GM19395 (cell line): ENCODE results near the gene DHCR7.

Experiments used
- ATAC-seq: cut with Tn5 transposase; IDR thresholded peaks from one replicate; pipeline ENCODE4 v1.9.1; 2021; ENCODE audit warnings: mild to moderate bottlenecking, moderate library complexity; ENCODE audit not compliant: unreplicated experiment

DHCR7 gene

GRCh38 chr11:71448257-71449171 is at the start of gene DHCR7:
Gene DHCR7, minus strand, starts transcription at chr11:71448393. Its CDS starts 3,441 bp downstream, at chr11:71444952.
- ATAC-seq, result peak; percentile 80

GRCh38 chr11:71496421-71496820 is 48.2 kb upstream of the DHCR7 start:
- no peak for ATAC-seq

GRCh38 chr11:71495286-71496230 is 47.4 kb upstream of the DHCR7 start:
- no peak for ATAC-seq

- no peak for ATAC-seq
Measured at GRCh38 chr11:71491940-71492339, 43.7 kb upstream of the DHCR7 start.

- no peak for ATAC-seq
Measured at GRCh38 chr11:71491531-71491930, 43.3 kb upstream of the DHCR7 start.

- ATAC-seq, result no peak
Measured at GRCh38 chr11:71490731-71491390, 42.7 kb upstream of the DHCR7 start.

GRCh38 chr11:71490044-71490730 is 42.0 kb upstream of the DHCR7 start:
- ATAC-seq, result no peak

- no peak for ATAC-seq
Measured at GRCh38 chr11:71489311-71490043, 41.3 kb upstream of the DHCR7 start.

GRCh38 chr11:71488681-71489270 is 40.6 kb upstream of the DHCR7 start:
- no peak for ATAC-seq

GRCh38 chr11:71486320-71486719 is 38.1 kb upstream of the DHCR7 start:
- no peak for ATAC-seq

- no peak for ATAC-seq
Measured at GRCh38 chr11:71485466-71485865, 37.3 kb upstream of the DHCR7 start.

- ATAC-seq, result no peak
Measured at GRCh38 chr11:71485063-71485399, 36.8 kb upstream of the DHCR7 start.

- ATAC-seq, result no peak
Measured at GRCh38 chr11:71484248-71485062, 36.3 kb upstream of the DHCR7 start.

- no peak for ATAC-seq
Measured at GRCh38 chr11:71483692-71484091, 35.5 kb upstream of the DHCR7 start.

GRCh38 chr11:71482746-71483364 is 34.7 kb upstream of the DHCR7 start:
- ATAC-seq, result no peak

GRCh38 chr11:71482216-71482615 is 34.0 kb upstream of the DHCR7 start:
- no peak for ATAC-seq

GRCh38 chr11:71481101-71481960 is 33.1 kb upstream of the DHCR7 start:
- ATAC-seq, result no peak
